AG09319 (cell line): Measurements from ENCODE around the gene ADGRG7.

Source experiments
- DNase-seq: peaks from one replicate; pipeline ENCODE4 v3.0.0-alpha.2; 2010; ENCODE audit warnings: low read depth; ENCODE audit errors: extremely low read depth
- CTCF ChIP-seq: IDR thresholded peaks from 2 replicates; pipeline ENCODE4 v1.5.1; 2011; ENCODE audit warnings: low read depth, mild to moderate bottlenecking, inconsistent platforms, low read length, moderate library complexity

The ADGRG7 gene

GRCh38 chr3:100613721-100614390 is 4.5 kb downstream of the ADGRG7 start:
- TF ChIP-seq CTCF: no peak
- no peak for DNase-seq

- no peak for DNase-seq
- no peak for TF ChIP-seq CTCF
These were observed 5.5 kb downstream of the ADGRG7 start for GRCh38 chr3:100614941-100615340.

GRCh38 chr3:100615684-100616083 is 6.3 kb downstream of the ADGRG7 start:
- no peak for TF ChIP-seq CTCF
- DNase-seq: no peak

GRCh38 chr3:100621251-100621650 is 11.8 kb downstream of the ADGRG7 start:
- TF ChIP-seq CTCF: no peak
- DNase-seq: no peak

- TF ChIP-seq CTCF: no peak
- no peak for DNase-seq
These were observed 18.1 kb downstream of the ADGRG7 start for GRCh38 chr3:100627491-100627890.

- no peak for TF ChIP-seq CTCF
- DNase-seq: no peak
These were observed 20.2 kb downstream of the ADGRG7 start for GRCh38 chr3:100629421-100630127.

GRCh38 chr3:100630664-100631063 is 21.3 kb downstream of the ADGRG7 start:
- no peak for TF ChIP-seq CTCF
- DNase-seq: no peak
